Keratinocyte (primary cell): Measurements from ENCODE around the gene MGAT5.

ENCODE experiments used
- CTCF ChIP-seq, 3 experiments: IDR thresholded peaks in 1 of 3; conservative IDR thresholded peaks in 1 of 3; optimal IDR thresholded peaks in 1 of 3; 2 replicates in 2 of 3; 3 replicates in 1 of 3; pipeline versions ENCODE3 to v1.5.1; 2011; ENCODE audit warnings: low read length in 3 of 3, mild to moderate bottlenecking in 3 of 3, moderate library complexity in 2 of 3, control low read depth in 1 of 3, inconsistent platforms in 1 of 3; ENCODE audit not compliant: insufficient read depth in 2 of 3; ENCODE audit errors: extremely low read depth in 1 of 3
- EZH2 ChIP-seq: IDR thresholded peaks from one replicate; pipeline ENCODE4 v1.6.1; 2012; ENCODE audit warnings: inconsistent platforms, mild to moderate bottlenecking, low read length, moderate library complexity

- no peak for TF ChIP-seq CTCF (optimal IDR thresholded peaks at IDR 0.05 in 1 of 3, IDR thresholded peaks at IDR 0.05 in 1 of 3, conservative IDR thresholded peaks at IDR 0.05 in 1 of 3; ENCODE audit: extremely low read depth in 1 of 3, insufficient read depth in 2 of 3, low read length in 3 of 3)
- no peak for TF ChIP-seq EZH2
Measured at GRCh38 chr2:134276381-134277172, 22.7 kb downstream of the MGAT5 start.
